ENCODE data around the gene GLI2.
A peak's percentile ranks its signal among the peaks of the same experiment; 100 is the strongest.

Gene GLI2

GRCh38 chr2:120779781-120780283 lies 44.2 kb downstream of the GLI2 start:
- TF ChIP-seq CTCF (conservative IDR thresholded peaks at IDR 0.05; ENCODE audit: low read length) (no peak), EZH2phosphoT487 (IDR thresholded peaks at IDR 0.05; ENCODE audit: borderline replicate concordance) (no peak)
- Histone ChIP-seq H3K36me3 (ENCODE audit: insufficient read depth, low read length) (no peaks in the 10 kb centered on the region), H3K27me3 (ENCODE audit: insufficient read depth, low read length, poor library complexity, severe bottlenecking) (no peaks in the 10 kb centered on the region), H3K9me3 (ENCODE audit: insufficient read depth, low read depth, low read length) (no peaks in the 10 kb centered on the region), H2AFZ (ENCODE audit: low read length) (no peak overlapping the region), H3K4me2 (ENCODE audit: low read depth, low read length, poor library complexity, severe bottlenecking) (no peak overlapping the region), H3K4me3 (ENCODE audit: low read length, poor library complexity, severe bottlenecking) (no peak overlapping the region), H3K79me2 (ENCODE audit: insufficient read depth, low read length) (no peaks in the 10 kb centered on the region), H3K9ac (ENCODE audit: low read depth, low read length, poor library complexity, severe bottlenecking) (no peak overlapping the region), H3F3A (ENCODE audit: low read depth) (no peaks in the 10 kb centered on the region), H3K9me2 (replicated peaks; ENCODE audit: low read depth, low read length) (no peaks in the 10 kb centered on the region), H3K4me1 (ENCODE audit: insufficient read depth, low read length, poor library complexity, severe bottlenecking) (peaks cover 12% of the 10 kb centered on the region), H4K20me1 (ENCODE audit: insufficient read depth, low read length, poor library complexity, severe bottlenecking) (no peaks in the 10 kb centered on the region)

GRCh38 chr2:120780402-120780801 lies 44.7 kb downstream of the GLI2 start:
- Histone ChIP-seq H3K4me2 (ENCODE audit: low read depth, low read length, poor library complexity, severe bottlenecking) (no peak overlapping the region), H2AFZ (ENCODE audit: low read length) (no peak overlapping the region), H4K20me1 (ENCODE audit: insufficient read depth, low read length, poor library complexity, severe bottlenecking) (no peaks in the 10 kb centered on the region), H3K36me3 (ENCODE audit: insufficient read depth, low read length) (no peaks in the 10 kb centered on the region), H3K9me2 (replicated peaks; ENCODE audit: low read depth, low read length) (no peaks in the 10 kb centered on the region), H3K4me1 (ENCODE audit: insufficient read depth, low read length, poor library complexity, severe bottlenecking) (peaks cover 12% of the 10 kb centered on the region), H3K79me2 (ENCODE audit: insufficient read depth, low read length) (no peaks in the 10 kb centered on the region), H3F3A (ENCODE audit: low read depth) (no peaks in the 10 kb centered on the region), H3K9ac (ENCODE audit: low read depth, low read length, poor library complexity, severe bottlenecking) (no peak overlapping the region), H3K4me3 (ENCODE audit: low read length, poor library complexity, severe bottlenecking) (no peak overlapping the region), H3K27me3 (ENCODE audit: insufficient read depth, low read length, poor library complexity, severe bottlenecking) (no peaks in the 10 kb centered on the region), H3K9me3 (ENCODE audit: insufficient read depth, low read depth, low read length) (no peaks in the 10 kb centered on the region)
- TF ChIP-seq EZH2phosphoT487 (IDR thresholded peaks at IDR 0.05; ENCODE audit: borderline replicate concordance): no peak
- TF ChIP-seq CTCF (conservative IDR thresholded peaks at IDR 0.05; ENCODE audit: low read length): no peak

DNA sequence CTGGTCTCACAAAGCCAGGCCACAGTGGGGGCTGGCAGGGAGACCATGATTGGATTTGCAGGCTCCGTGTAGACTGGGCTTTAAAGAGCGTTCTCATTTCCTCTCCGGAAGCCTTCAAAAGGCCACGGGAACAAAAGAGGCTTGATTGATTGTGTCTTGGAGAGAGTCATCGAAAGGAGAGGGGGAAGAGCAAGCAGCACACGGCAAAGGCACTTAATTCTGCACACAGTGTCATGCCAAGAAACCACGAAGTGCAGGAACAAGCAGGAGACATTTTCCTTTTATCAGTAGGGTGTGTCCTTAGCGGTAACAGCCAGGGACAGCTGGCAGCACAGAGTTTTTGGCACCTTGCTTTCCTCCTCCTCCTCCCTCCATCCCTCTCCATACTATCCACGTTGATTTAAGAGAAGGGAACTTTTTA lies 47.7 kb downstream of the GLI2 start:
- Histone ChIP-seq H3K27me3 (ENCODE audit: insufficient read depth, low read length, poor library complexity, severe bottlenecking) (no peaks in the 10 kb centered on the region), H3F3A (ENCODE audit: low read depth) (no peaks in the 10 kb centered on the region), H3K9ac (ENCODE audit: low read depth, low read length, poor library complexity, severe bottlenecking) (no peak overlapping the region), H4K20me1 (ENCODE audit: insufficient read depth, low read length, poor library complexity, severe bottlenecking) (no peaks in the 10 kb centered on the region), H3K9me2 (replicated peaks; ENCODE audit: low read depth, low read length) (no peaks in the 10 kb centered on the region), H3K4me2 (ENCODE audit: low read depth, low read length, poor library complexity, severe bottlenecking) (peak overlapping the region; percentile 51), H3K79me2 (ENCODE audit: insufficient read depth, low read length) (no peaks in the 10 kb centered on the region), H3K4me3 (ENCODE audit: low read length, poor library complexity, severe bottlenecking) (peak overlapping the region; percentile 24), H3K4me1 (ENCODE audit: insufficient read depth, low read length, poor library complexity, severe bottlenecking) (peaks cover 12% of the 10 kb centered on the region), H3K36me3 (ENCODE audit: insufficient read depth, low read length) (no peaks in the 10 kb centered on the region), H3K9me3 (ENCODE audit: insufficient read depth, low read depth, low read length) (no peaks in the 10 kb centered on the region), H2AFZ (ENCODE audit: low read length) (peak overlapping the region; percentile 71)
- no peak for TF ChIP-seq EZH2phosphoT487 (IDR thresholded peaks at IDR 0.05; ENCODE audit: borderline replicate concordance)
- TF ChIP-seq CTCF (conservative IDR thresholded peaks at IDR 0.05; ENCODE audit: low read length): no peak

Data from Loucy (cell line).